Superior temporal gyrus (tissue), 1 donor: ENCODE measurements around the gene TMEM81.

Experiments used
- DNase-seq: peaks from one replicate; pipeline ENCODE4 v3.0.0-alpha.2; 2016; ENCODE audit errors: extremely low spot score

Gene TMEM81

DNA sequence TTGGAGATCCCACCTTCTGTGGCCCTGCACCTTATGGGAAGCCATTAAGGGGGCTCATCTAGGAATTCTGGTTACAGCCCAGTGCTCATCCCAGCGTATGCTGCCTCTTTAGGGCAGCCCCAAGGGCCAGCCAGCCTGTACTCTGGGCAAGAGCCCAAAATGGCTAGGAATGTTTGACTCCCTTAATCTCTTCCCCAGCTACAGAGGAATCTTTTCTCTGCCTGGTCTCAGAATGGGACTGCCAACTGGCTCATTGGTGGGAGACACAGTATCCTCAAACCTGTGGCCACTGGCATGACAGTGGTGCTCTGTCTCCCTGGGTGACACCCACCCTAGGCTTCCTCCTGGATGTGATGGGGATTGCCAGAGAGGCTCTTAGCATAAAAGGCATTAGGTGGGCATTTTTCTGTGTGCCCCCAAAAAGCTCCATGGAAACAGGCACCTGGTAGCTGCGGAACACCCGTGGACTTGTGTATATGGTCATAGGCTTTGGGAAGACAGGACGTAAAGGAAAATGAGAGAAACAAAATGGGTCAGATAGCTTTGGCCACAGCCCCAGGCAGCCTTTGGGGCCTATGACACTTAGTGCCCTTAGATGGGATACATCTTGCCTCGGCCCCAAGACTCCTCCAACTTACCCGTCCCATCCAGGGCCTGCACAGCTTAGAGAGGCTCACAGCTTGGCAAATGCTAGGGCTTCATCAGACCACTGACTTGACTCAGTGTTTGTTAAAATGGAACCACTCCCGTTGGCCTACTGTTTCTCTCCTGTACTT, 6.9 kb downstream of the TMEM81 start:
- DNase-seq: no peak

DNA sequence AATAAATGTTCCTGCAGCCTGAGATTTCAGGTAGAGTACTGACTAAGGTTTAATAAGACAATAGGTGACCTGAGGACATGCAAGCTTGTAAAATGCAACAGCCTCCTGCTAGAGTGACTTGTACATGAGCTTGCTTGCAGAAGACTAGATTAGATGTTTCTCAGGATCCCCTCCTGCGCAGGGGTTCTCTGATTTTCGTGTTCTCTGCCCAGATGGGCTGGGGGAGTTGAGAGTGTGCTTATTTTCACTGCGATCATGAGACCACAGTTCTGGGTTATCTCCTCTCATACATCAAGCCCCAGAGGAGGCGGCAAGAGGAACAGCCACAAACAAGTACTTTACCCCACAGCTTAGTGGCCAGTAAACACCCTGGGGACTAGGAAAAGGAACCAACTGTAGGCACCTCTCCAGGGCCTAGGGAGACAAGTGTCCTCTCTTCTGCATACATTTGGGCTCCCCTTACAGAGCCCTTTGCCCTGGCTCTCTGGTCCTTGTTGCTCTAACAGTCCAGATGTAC, 8.0 kb downstream of the TMEM81 start:
- DNase-seq: no peak

DNA sequence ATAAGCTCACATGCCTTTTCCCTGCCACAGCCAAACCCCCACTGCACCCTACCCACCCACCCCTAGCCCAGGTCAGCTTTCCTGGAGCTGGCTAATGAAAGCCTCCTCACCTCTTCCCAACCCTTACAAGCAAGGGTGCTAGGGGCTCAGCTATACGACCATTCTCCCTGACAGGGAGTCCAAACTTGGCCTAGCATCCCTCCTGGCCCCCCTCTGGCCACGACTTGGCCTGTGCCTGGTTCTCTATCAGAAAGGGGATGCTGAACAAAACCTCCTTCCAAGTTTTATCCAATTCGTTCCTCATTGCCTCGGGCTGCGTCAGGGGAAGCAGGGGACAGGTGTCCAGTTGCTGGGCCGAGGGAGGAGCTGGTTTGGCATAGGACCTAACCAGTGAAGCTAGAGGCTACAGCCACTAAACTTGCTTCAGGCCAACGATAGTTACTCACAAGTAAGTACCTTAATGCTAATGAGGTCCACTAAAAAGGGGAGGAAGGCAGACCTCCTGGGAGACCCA, 8.6 kb downstream of the TMEM81 start:
- DNase-seq: no peak

DNA sequence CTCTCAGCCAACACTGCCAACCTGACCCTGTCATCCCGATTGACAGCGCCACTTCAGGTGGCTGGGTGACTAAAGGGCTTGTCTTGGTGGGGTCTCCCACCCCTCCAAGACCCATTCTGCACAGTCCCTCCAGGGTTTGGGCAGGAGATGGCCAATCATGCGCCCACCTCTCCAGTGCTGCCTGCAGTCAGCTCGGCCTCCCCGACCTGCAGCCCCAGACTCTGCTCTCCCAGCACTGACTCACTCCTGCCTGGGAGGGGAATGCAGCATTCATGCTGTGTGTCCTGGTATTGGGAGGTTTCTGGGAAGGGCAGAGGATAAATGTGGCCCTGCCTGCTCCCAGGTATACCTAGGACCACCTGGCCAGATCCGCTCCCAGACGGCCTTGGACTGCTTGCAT, 9.7 kb downstream of the TMEM81 start:
- DNase-seq: no peak

DNA sequence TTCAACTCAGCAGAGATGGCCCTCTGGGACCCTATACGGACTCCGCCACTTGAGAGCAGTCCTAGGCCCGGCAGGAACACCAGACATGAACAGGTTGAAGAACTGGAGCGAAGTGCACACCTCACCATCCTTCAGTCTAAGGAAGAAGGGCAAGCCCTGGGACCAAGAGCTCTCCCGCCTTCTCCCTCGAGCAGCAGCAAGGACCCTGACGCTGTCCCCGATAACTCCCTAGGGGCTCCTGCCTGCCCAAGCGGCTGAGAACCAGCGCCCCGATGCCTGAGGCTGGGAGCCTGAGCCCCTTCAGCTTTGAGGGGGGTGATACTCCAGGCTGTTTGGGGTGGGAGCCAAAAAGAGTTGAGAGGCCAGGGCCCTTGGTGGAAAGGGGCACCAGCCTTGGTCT, 10.2 kb downstream of the TMEM81 start:
- DNase-seq: no peak

DNA sequence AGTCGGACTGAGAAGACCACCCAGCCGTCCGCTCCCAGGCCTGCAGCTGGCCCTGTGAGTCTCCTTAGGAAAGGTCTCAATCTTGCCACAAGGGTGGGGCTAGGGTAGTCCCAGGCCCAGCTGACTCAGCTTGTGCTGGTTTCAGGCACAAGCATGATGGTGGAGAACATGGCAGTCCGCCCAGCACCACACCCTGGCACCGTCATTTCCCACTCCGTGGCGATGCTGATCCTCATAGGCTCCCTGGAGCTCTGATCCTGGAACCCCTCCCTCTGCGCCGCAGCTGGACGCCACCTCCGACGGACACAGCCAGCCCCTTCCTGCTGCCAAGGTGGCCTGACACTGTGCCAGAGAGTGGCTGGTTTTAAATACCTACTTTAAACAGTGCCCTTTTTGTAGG, 10.7 kb downstream of the TMEM81 start:
- DNase-seq: no peak

DNA sequence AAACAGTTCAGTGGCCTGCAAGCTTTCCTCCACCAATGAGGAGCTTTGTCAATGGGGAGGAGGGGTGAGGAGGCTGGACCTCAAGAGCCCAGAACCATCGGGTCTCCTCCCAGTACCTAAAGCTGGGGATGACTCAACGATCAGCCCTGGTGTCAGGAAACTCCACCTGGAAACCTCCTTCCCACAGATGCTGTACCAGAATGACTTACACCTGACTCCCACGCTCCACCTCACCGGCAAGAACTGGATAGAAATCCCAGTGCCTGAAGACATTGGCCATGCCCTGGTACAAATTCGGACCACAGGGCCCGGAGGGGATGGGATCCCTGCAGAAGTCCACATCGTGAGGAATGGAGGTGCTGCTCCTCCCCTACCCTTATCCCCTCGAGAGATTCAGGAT, 11.4 kb downstream of the TMEM81 start:
- no peak for DNase-seq

DNA sequence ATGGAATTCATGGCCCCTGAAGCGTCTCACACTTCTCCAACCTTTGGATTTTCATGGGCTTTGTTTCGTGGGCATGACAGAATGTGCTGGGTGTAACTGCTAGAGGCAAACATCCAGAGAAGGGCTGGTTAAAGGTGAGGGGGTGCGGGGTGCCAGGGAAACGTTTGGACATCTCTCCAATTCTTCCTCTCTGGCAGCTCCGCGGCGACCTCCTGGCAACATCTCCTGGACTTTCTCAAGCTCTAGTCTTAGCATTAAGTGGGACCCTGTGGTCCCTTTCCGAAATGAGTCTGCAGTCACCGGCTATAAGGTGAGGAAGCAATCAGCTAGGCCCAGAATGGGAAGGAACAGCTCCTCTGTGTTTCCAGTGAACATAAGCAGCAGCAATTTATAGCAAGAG, 12.0 kb downstream of the TMEM81 start:
- DNase-seq: no peak

DNA sequence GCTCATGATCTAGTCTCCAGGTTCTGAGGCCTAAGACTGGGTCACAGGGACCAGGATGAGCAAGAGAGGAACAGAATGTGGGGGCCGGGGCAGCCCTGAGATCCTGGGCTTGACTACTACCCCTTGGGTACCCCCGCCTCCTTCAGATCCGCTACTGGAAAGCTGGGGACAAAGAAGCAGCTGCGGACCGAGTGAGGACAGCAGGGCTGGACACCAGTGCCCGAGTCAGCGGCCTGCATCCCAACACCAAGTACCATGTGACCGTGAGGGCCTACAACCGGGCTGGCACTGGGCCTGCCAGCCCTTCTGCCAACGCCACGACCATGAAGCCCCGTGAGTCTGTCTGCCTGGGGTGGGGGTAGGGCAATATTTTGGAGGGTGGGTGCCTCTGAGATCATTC, 12.5 kb downstream of the TMEM81 start:
- DNase-seq: no peak

DNA sequence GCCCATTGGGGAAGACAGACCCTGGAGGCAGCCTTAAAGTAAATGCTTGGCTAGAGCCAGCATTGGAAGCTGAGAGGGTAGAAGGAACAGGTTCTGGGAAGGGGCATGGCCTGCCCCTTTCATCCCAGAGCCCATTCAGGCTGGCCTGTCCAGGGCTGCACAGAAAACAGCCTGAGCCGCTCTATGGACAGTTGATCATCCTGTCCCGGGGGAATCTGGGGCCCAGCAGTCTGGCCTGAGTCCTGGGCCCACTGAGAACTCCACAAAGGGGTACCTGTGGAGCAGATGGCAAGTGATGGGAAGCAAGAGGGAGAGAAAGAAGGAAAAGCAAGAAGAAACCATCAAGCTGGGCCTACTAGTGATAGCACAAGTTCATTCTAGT, 13.2 kb downstream of the TMEM81 start:
- no peak for DNase-seq

DNA sequence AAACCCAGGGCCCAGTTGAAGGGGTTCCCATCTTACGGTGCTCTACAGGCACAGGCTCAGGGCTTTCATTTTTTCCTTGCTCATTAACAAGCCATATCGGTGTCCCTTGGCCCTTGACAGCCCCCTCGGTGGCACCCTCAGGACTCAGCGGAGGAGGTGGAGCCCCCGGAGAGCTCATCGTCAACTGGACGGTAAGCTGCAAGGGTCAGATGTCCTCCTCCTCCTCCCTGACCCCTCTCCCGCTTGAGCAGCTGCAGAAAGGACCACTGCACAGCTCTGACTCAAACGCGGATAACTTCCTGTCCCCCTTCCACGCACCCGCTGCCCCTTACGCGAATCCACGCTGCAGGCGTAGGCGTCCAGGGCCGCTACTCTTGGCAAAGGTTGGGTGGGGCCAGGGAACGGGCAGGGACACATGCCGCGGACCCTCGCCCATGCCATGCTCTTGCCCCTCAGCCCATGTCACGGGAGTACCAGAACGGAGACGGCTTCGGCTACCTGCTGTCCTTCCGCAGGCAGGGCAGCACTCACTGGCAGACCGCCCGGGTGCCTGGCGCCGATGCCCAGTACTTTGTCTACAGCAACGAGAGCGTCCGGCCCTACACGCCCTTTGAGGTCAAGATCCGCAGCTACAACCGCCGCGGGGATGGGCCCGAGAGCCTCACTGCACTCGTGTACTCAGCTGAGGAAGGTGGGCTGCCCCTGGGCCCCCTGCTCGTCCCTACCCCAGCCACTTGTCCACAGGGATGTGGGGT, 14.7 kb downstream of the TMEM81 start:
- no peak for DNase-seq

DNA sequence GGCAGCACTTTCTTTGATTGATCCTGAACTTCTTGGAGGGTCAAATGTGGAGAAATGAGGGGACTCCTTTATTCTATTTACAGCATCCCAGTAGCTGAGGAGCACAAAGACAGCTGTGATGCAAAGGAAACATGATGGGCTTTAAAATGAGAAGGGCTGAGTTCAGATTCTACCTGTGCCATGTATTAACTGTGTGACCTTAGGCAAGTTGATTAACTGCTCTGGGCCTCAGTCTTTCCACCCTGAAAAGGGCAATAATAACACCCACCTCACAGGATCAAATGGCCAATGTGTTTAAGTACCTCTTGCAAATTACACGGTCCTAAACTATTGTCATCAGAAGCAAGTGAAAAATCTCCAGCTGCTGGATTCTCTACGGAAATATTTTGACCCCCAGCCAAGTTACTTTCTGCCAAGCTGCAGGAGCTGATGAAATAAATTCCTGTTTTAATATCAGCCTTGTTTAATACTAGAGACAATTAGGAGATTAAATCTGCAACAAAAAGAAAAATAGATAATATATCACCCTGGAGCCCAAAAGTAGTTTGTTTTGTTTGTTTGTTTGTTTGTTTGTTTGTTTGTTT, 15.7 kb downstream of the TMEM81 start:
- DNase-seq: no peak

DNA sequence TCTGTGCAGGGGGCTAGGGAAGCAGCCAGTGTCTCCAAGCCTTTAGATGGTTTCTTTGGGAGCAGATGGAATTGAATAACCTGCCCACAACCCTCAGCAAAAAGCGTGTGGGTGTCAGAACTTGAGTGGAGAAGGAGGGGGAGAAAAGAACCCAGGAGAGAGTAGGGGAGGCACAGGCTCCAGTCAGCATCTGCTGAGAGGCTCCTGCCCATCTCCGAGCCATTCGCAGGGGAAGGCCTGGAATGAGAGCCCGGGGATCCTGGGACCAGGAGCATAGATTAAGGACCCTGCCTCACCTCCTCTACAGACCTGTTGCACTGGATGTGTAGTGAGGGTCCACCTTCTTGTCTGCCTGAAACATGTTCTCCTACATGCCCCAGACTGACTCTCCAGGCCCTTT, 16.3 kb downstream of the TMEM81 start:
- DNase-seq: no peak

DNA sequence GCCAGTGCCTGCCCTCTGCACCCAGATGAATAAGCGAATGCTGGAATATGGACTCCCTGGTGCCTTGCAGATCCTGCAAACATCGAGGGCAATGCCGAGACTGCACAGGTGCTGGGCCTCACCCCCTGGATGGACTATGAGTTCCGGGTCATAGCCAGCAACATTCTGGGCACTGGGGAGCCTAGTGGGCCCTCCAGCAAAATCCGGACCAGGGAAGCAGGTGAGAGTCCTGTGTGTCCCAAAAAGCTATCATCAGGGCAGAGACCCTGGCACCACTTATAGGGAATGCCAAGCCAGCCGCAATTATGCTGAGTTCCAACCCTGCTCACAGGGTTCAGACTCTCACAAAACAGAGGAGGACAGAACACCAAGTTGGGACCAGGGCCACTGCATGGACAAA, 17.2 kb downstream of the TMEM81 start:
- DNase-seq: no peak

DNA sequence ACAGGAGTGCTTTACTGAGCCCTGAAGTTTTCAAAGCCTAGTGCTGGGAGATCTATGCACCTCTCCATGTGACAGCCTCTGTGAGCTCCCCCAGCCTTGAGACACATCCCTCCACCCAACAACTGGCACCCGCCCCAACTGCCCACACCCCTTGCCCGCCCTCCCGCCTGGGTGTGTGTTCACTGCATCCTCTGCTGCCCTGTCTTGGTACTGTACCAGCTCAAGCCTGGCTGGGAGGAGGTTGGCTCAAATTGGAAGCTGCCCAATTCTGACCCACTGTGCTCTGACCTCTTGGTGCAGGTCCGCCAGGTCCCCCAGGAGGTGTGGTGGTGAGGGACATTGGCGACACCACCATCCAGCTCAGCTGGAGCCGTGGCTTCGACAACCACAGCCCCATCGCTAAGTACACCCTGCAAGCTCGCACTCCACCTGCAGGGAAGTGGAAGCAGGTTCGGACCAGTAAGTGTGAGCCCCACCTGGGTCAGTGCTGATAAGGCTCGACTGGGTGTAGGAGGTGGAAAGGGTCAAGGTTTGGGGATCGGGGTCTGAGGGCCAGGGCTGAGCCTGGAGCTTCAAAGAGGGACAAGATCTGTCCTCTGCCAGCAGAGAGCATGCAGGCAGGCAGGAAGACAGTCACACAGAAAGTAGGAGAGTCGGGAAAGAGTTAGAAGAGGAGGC, 18.0 kb downstream of the TMEM81 start:
- no peak for DNase-seq

DNA sequence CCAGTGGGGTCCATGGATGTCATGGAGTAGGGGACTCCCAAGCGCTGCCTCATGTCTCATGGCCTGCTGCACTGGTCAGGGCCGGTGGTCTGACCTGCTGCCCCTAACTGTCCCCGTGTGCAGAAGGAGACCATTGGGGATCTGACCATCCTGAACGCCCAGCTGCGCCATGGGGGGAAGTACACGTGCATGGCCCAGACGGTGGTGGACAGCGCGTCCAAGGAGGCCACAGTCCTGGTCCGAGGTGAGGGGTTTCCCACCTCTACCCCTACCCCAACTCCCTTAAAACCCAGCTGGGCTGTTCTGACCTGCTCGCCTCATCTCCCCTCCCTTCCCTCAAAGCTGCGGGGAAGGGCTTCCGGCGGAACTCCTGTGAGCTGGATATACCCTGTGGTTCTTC, 18.6 kb downstream of the TMEM81 start:
- no peak for DNase-seq

DNA sequence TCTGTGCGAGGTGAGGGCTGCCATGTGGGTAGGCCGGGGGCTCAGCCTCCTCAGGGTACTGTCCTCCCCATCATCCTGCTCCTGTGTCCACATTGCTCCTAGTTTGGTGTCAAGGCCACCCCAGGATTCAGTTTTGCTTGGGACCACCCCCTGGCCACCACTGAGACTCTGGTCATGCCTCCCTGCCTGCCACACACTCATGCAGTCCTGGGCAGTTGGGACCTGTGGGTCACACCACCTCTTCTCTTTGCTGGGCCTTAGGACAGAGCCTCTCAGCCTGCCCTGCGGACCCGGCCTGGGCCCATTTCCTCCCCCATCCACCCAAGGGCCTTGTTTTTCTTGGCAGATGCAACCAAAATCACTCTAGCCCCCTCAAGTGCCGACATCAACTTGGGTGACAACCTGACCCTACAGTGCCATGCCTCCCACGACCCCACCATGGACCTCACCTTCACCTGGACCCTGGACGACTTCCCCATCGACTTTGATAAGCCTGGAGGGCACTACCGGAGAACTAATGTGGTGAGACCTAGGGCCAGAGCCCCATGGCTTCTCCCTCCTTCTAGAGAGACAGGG, 19.4 kb downstream of the TMEM81 start:
- DNase-seq: no peak

DNA sequence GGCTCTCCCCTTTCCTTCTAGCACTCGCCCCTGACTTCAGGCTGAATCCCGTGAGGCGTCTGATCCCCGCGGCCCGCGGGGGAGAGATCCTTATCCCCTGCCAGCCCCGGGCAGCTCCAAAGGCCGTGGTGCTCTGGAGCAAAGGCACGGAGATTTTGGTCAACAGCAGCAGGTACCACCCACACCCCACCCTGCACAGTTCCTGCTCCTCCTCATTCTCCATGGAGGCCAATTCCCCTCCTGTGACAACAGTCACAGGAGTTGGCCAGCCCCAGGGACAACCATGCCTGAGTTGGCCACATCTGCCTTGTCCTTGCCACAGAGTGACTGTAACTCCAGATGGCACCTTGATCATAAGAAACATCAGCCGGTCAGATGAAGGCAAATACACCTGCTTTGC, 20.0 kb downstream of the TMEM81 start:
- DNase-seq: no peak

DNA sequence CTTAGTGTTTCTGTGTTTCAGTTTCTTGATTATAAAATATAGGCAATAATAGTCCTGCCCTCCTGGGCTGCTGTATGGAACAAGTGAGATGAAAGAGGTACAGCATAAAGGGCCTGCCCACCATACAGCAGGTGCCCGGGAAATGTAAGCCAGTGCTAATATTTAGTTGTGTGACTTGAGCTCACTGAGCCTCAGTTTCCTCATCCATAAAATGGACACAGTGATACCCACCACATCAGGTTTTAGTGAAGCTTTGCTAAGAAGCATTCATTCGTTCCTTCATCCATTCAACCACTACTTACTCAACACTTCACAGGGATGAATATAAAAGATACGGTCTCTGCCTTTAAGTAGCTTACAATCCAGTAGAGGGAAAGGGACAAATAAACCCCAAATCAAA, 21.4 kb downstream of the TMEM81 start:
- DNase-seq: no peak

DNA sequence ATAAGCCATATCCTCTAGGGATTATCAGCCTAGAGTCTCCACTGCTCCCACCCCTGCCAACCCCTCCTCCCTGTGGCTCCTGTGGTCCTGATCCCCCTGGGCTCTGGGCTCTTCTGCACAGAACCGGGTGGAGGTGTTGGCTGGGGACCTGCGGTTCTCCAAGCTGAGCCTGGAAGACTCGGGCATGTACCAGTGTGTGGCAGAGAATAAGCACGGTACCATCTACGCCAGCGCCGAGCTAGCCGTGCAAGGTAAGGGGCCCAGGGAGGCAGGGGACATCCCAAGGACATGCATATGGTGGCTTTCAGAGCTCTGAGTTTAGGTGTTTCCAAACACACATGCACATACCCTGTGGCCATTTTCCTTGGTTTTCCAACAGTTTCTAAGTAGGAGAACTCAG, 21.9 kb downstream of the TMEM81 start:
- no peak for DNase-seq

DNA sequence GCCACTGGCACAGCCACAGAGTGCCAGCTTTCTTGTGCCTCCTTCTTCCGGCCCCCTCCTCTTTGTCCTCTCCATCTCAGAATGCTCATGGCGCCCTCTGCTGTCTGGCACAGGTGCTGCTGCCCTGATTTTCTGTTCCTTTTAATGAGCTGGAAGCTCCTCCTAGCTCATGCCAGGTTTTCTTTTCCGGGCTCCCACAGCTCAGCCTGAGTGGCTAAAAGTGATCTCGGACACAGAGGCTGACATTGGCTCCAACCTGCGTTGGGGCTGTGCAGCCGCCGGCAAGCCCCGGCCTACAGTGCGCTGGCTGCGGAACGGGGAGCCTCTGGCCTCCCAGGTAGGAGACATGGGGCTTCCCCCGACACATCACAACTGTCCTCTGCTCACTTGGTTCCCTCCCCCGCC, 22.6 kb downstream of the TMEM81 start:
- DNase-seq: peak; percentile 96

DNA sequence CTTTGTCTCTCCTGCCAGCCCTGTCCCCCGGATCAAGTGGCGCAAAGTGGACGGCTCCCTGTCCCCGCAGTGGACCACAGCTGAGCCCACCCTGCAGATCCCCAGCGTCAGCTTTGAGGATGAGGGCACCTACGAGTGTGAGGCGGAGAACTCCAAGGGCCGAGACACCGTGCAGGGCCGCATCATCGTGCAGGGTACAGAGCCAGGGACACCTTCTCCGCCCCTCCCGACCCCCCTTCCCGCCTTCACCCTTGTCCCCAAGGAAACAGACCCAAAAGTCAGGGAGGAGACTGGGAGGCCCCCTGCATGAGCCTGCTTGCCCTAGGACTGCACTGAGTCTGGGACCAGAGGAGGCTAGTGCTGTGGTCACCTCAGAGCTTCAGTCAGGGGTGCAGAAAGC, 23.0 kb downstream of the TMEM81 start:
- no peak for DNase-seq
